IPS DF 6.9 (cell line): Measurements from ENCODE around the gene CDK19.

Source experiments
- DNase-seq: peaks from one replicate; pipeline ENCODE4 v3.0.0-alpha.2; 2013; ENCODE audit warnings: low read depth, low spot score
- H3K27ac ChIP-seq: one replicate; pipeline ENCODE4 v1.5.1; 2013; ENCODE audit warnings: low read length, control low read depth
- H3K27me3 ChIP-seq: 2 replicates; pipeline ENCODE4 v1.6.1; 2013; ENCODE audit warnings: mild to moderate bottlenecking, low read length; ENCODE audit not compliant: control insufficient read depth, insufficient read depth
- H3K36me3 ChIP-seq: 2 replicates; pipeline ENCODE4 v1.6.1; 2013; ENCODE audit warnings: low read length; ENCODE audit not compliant: control insufficient read depth, insufficient read depth
- H3K4me1 ChIP-seq: 2 replicates; pipeline ENCODE4 v1.6.1; 2013; ENCODE audit warnings: low read length; ENCODE audit not compliant: control insufficient read depth, insufficient read depth
- H3K4me3 ChIP-seq: 2 replicates; pipeline ENCODE4 v1.5.1; 2013; ENCODE audit warnings: mild to moderate bottlenecking, low read length
- H3K9me3 ChIP-seq: 2 replicates; pipeline ENCODE4 v1.6.1; 2013; ENCODE audit warnings: low read length, inconsistent platforms; ENCODE audit not compliant: control insufficient read depth, insufficient read depth
- WGBS: extraction: QIAGEN DNeasy Blood & Tissue Kit; methylation state at CpG from one replicate; pipeline ENCODE4 v1.1.7; 2013; ENCODE audit warnings: mixed read lengths, missing lambda C conversion rate; ENCODE audit not compliant: insufficient read length, insufficient coverage; 5-methylcytosine and 5-hydroxymethylcytosine counted together

Gene CDK19

GRCh38 chr6:110705543-110705942 is 109.7 kb downstream of the CDK19 start:
- H3K36me3 ChIP-seq: no peaks in the 10 kb centered on the region
- H3K4me1 ChIP-seq: no peaks in the 10 kb centered on the region
- H3K9me3 ChIP-seq: no peaks in the 10 kb centered on the region
- no peak for DNase-seq
- H3K27ac ChIP-seq: no peak overlapping the region
- WGBS: no CpG with 5 or more reads among the region's 5 CpGs
- H3K27me3 ChIP-seq: no peaks in the 10 kb centered on the region
- no peak overlapping the region for H3K4me3 ChIP-seq

- no peaks in the 10 kb centered on the region for H3K36me3 ChIP-seq
- no peak for DNase-seq
- H3K27me3 ChIP-seq: no peaks in the 10 kb centered on the region
- H3K4me3 ChIP-seq: no peak overlapping the region
- no peak overlapping the region for H3K27ac ChIP-seq
- H3K4me1 ChIP-seq: no peaks in the 10 kb centered on the region; the same call in 1 of the 2 replicates
- no peaks in the 10 kb centered on the region for H3K9me3 ChIP-seq
Observed at GRCh38 chr6:110703906-110704594, 111.2 kb downstream of the CDK19 start.

GRCh38 chr6:110703010-110703905 is 112.0 kb downstream of the CDK19 start:
- DNase-seq: no peak
- Histone ChIP-seq H3K9me3 (no peaks in the 10 kb centered on the region), H3K27ac (no peak overlapping the region), H3K36me3 (no peaks in the 10 kb centered on the region), H3K4me1 (no peaks in the 10 kb centered on the region; the same call in 1 of the 2 replicates), H3K4me3 (no peak overlapping the region), H3K27me3 (no peaks in the 10 kb centered on the region)
- no CpG with 5 or more reads among the region's 2 CpGs for WGBS

- no peaks in the 10 kb centered on the region for H3K36me3 ChIP-seq
- H3K4me1 ChIP-seq: no peaks in the 10 kb centered on the region; the same call in 1 of the 2 replicates
- H3K27ac ChIP-seq: no peak overlapping the region
- no peak overlapping the region for H3K4me3 ChIP-seq
- no peak for DNase-seq
- no peaks in the 10 kb centered on the region for H3K9me3 ChIP-seq
- WGBS: no CpG with 5 or more reads among the region's 3 CpGs
- H3K27me3 ChIP-seq: no peaks in the 10 kb centered on the region
Observed at GRCh38 chr6:110699780-110700179, 115.5 kb downstream of the CDK19 start.

- Histone ChIP-seq H3K36me3 (no peaks in the 10 kb centered on the region), H3K27me3 (no peaks in the 10 kb centered on the region), H3K27ac (no peak overlapping the region), H3K4me3 (no peak overlapping the region), H3K9me3 (no peaks in the 10 kb centered on the region), H3K4me1 (no peaks in the 10 kb centered on the region)
- no peak for DNase-seq
Observed at GRCh38 chr6:110693994-110694393, 121.3 kb downstream of the CDK19 start.

- DNase-seq: no peak
- no peak overlapping the region for H3K27ac ChIP-seq
Observed at GRCh38 chr6:110693296-110693695, 122.0 kb downstream of the CDK19 start.

GRCh38 chr6:110690916-110691315 is 124.4 kb downstream of the CDK19 start:
- Histone ChIP-seq H3K4me1 (no peaks in the 10 kb centered on the region), H3K27me3 (no peaks in the 10 kb centered on the region), H3K36me3 (no peaks in the 10 kb centered on the region), H3K9me3 (no peaks in the 10 kb centered on the region), H3K4me3 (no peak overlapping the region), H3K27ac (no peak overlapping the region)
- no peak for DNase-seq
- WGBS: no CpG with 5 or more reads among the region's 5 CpGs

More at GRCh38 chr6:110693296-110693695, 122.0 kb downstream of the CDK19 start:
- H3K36me3 ChIP-seq: no peaks in the 10 kb centered on the region
- no peaks in the 10 kb centered on the region for H3K9me3 ChIP-seq
- no peaks in the 10 kb centered on the region for H3K4me1 ChIP-seq
- no CpG with 5 or more reads among the region's 3 CpGs for WGBS
- no peaks in the 10 kb centered on the region for H3K27me3 ChIP-seq
- H3K4me3 ChIP-seq: no peak overlapping the region

- H3K4me3 ChIP-seq: no peak overlapping the region
- no peaks in the 10 kb centered on the region for H3K9me3 ChIP-seq
- no peak overlapping the region for H3K27ac ChIP-seq
- H3K4me1 ChIP-seq: no peaks in the 10 kb centered on the region
- WGBS: no CpG with 5 or more reads among the region's 3 CpGs
- DNase-seq: no peak
- no peaks in the 10 kb centered on the region for H3K27me3 ChIP-seq
- no peaks in the 10 kb centered on the region for H3K36me3 ChIP-seq
Observed at GRCh38 chr6:110690106-110690654, 125.1 kb downstream of the CDK19 start.

- Histone ChIP-seq H3K4me3 (no peak overlapping the region), H3K9me3 (no peaks in the 10 kb centered on the region), H3K4me1 (no peaks in the 10 kb centered on the region; the same call in 1 of the 2 replicates), H3K27me3 (no peaks in the 10 kb centered on the region), H3K36me3 (no peaks in the 10 kb centered on the region), H3K27ac (no peak overlapping the region)
- no CpG with 5 or more reads among the region's 6 CpGs for WGBS
- no peak for DNase-seq
Observed at GRCh38 chr6:110689275-110689935, 125.9 kb downstream of the CDK19 start.

GRCh38 chr6:110688661-110689268 is 126.5 kb downstream of the CDK19 start:
- H3K36me3 ChIP-seq: no peaks in the 10 kb centered on the region
- no peak overlapping the region for H3K27ac ChIP-seq
- no CpG with 5 or more reads among the region's 6 CpGs for WGBS
- no peak overlapping the region for H3K4me3 ChIP-seq
- no peak for DNase-seq
- H3K9me3 ChIP-seq: no peaks in the 10 kb centered on the region
- H3K4me1 ChIP-seq: no peaks in the 10 kb centered on the region; the same call in 1 of the 2 replicates
- no peaks in the 10 kb centered on the region for H3K27me3 ChIP-seq
